Ovary (tissue), 9 donors: Measurements from ENCODE around the gene MAST2. TPM values are rescaled to one million over a fixed set of nuclear protein-coding genes. Genes with fewer than 3 reads are reported as not detected.
"Not testable (repeated sequence)": the region's sequence is repeated elsewhere in the genome, so short reads cannot be mapped to it uniquely, and the experiment has no call there.

Source experiments
- DNase-seq, 5 donors: peaks; one replicate each; pipeline ENCODE4 v3.0.0-alpha.2; 2019 to 2020
- H3K27ac ChIP-seq, 2 donors: fragments of 200-600 bp; one replicate each; pipeline versions ENCODE4 v1.5.1 to v1.8.0; 2019 to 2022
- H3K27me3 ChIP-seq: fragments of 200-600 bp; one replicate; pipeline ENCODE4 v1.8.0; 2022
- H3K36me3 ChIP-seq: fragments of 200-600 bp; sonication (generic); one replicate; pipeline ENCODE4 v1.5.1; 2019
- H3K4me1 ChIP-seq: one replicate; pipeline ENCODE4 v1.8.1; 2013; ENCODE audit warnings: mild to moderate bottlenecking, moderate library complexity; ENCODE audit not compliant: insufficient read depth
- H3K4me3 ChIP-seq: fragments of 200-600 bp; sonication (generic); one replicate; pipeline ENCODE4 v1.5.1; 2017
- H3K9me3 ChIP-seq, 2 donors: fragments of 200-600 bp in 1 of 2; sonication (generic) in 1 of 2; one replicate each; pipeline versions ENCODE4 v1.5.1 to v1.8.1; 2013 to 2019; ENCODE audit warnings: mild to moderate bottlenecking in 1 of 2, moderate library complexity in 1 of 2
- CTCF ChIP-seq, 3 donors: fragments of 450-650 bp in 2 of 3; fragments of 200-600 bp in 1 of 3; IDR thresholded peaks; one replicate each; pipeline versions ENCODE4 v1.5.1 to v1.8.0; 2016 to 2022; ENCODE audit warnings: antibody characterized with exemption in 3 of 3, mild to moderate bottlenecking in 1 of 3
- EP300 ChIP-seq: sonication (generic); formaldehyde crosslinking; IDR thresholded peaks from one replicate; pipeline ENCODE4 v1.6.1; 2017; ENCODE audit warnings: antibody characterized with exemption
- POLR2A ChIP-seq: fragments of 450-650 bp; IDR thresholded peaks from one replicate; pipeline ENCODE4 v1.6.1; 2017; ENCODE audit warnings: antibody characterized with exemption, mild to moderate bottlenecking, moderate library complexity
- WGBS, 3 donors: extraction: QIAGEN DNeasy Blood & Tissue Kit in 1 of 3; methylation state at CpG; one replicate each; pipeline versions ENCODE4 v1.1.5 to v1.1.7; 2013 to 2017; 5-methylcytosine and 5-hydroxymethylcytosine counted together
- intact Hi-C, 4 donors: fragments of 100-400 bp; cut with DNase I; formaldehyde crosslinking; loops; one replicate each; pipeline versions ENCODE4 v1.11.0 to v1.15.1; 2022 to 2023
- polyA plus RNA-seq, 2 donors: library from polyadenylated mRNA; stranded (reverse); fragments of 200-250 nt in 1 of 2; fragments of 350-450 nt in 1 of 2; fragmentation: Illumina TruSeq in 1 of 2; extraction: RNeasy Lipid Tissue Mini Kit (QIAGEN cat#74804) in 1 of 2; gene quantifications; one replicate each; pipeline ENCODE4 v1.2.3, GENCODE V29; 2013 to 2014
- total RNA-seq, 7 donors: library from RNA; depleted of rRNA in 2 of 7; stranded (reverse); fragments of >200 nt in 2 of 7; fragmentation: NEBNext Ultra II Directional in 3 of 7; extraction: Animal tissue kit (Norgen Biotek cat#: 25700) in 3 of 7; gene quantifications; one replicate each; pipeline versions ENCODE4 v1.1.0 to v1.2.4, GENCODE V29; 2016 to 2023
- donor health status: DM: no; HTN: no; CAD: no; lungs with moderate emphysema.
- donor health status: DM: no; HTN: no; CAD: no.
- donor health status: Bipolar disorder and iron deficiency.
- donor health status: DM: yes; HTN: yes; CAD: no.
- donor health status: DM: no; HTN: no; CAD: no.
- donor health status: DM: yes; HTN: yes; CAD: no.

MAST2 gene
- total and polyA plus RNA-seq, 9 donors: 22.6 to 50.4 (median 31.7) TPM

GRCh38 chr1:45854724-45855123 lies 51.3 kb downstream of the MAST2 start:
- Histone ChIP-seq H3K9me3 (no peaks in the 10 kb centered on the region), H3K4me3 (no peak overlapping the region), H3K36me3 (no peaks in the 10 kb centered on the region), H3K27ac (no peak overlapping the region), H3K27me3 (no peaks in the 10 kb centered on the region), H3K4me1 (no peaks in the 10 kb centered on the region)
- intact Hi-C loops: no loop called here
- no peak for DNase-seq
- no peak for TF ChIP-seq POLR2A
- TF ChIP-seq EP300: no peak
- no peak for TF ChIP-seq CTCF (IDR thresholded peaks at IDR 0.05)
- WGBS, 3 donors: 96 to 98% (median 96%) methylated on average over 1 of the region's 1 CpG

DNA sequence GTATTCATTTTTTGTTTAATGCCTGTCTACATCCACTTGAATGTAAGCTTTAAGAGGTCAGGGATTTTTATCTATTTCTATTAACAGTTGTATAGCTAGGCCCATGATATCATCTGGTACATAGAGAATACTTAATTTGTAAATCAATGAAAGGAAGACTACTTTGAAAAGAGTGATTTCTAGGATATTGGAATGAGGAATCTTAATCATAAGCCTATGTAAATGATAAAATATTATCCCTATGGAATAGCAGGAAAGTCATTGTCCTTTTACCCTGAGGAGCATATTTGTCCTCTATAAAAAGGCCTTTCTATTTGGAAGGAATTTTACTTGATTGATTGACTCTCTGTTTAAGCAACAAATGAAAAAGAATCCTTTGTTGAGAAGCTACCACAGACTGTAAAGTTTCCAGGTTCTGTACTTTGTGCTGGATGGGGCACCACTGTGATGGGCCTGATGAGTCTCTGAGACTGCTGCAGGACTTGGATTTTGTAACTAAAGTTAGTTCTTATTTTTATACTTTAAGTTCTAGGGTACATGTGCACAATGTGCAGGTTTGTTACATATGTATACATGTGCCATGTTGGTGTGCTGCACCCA lies 53.8 kb downstream of the MAST2 start:
- intact Hi-C loops: no loop called here
- Histone ChIP-seq H3K4me3 (no peak overlapping the region), H3K27me3 (no peaks in the 10 kb centered on the region), H3K36me3 (no peaks in the 10 kb centered on the region), H3K9me3 (no peaks in the 10 kb centered on the region), H3K4me1 (no peaks in the 10 kb centered on the region), H3K27ac (no peak overlapping the region)
- DNase-seq: no peak
- TF ChIP-seq POLR2A (no peak), CTCF (IDR thresholded peaks at IDR 0.05) (no peak), EP300 (no peak)

- H3K27me3 ChIP-seq, H3K9me3 ChIP-seq, DNase-seq, intact Hi-C loops, H3K27ac ChIP-seq, H3K4me3 ChIP-seq, H3K36me3 ChIP-seq, H3K4me1 ChIP-seq: not testable (repeated sequence)
- 91 to 94% (median 92%) methylated on average over 6 of the region's 6 CpGs for WGBS, 3 donors
These were observed 54.5 kb downstream of the MAST2 start for GRCh38 chr1:45857755-45858492.

- Histone ChIP-seq H3K4me3 (no peak overlapping the region), H3K27me3 (no peaks in the 10 kb centered on the region), H3K4me1 (no peaks in the 10 kb centered on the region), H3K36me3 (no peaks in the 10 kb centered on the region), H3K9me3 (no peaks in the 10 kb centered on the region), H3K27ac (no peak overlapping the region)
- WGBS, 3 donors: 92 to 94% (median 92%) methylated on average over 3 of the region's 3 CpGs
- intact Hi-C loops: no loop called here
- TF ChIP-seq POLR2A (no peak), CTCF (IDR thresholded peaks at IDR 0.05) (no peak), EP300 (no peak)
- no peak for DNase-seq
These were observed 55.8 kb downstream of the MAST2 start for GRCh38 chr1:45859221-45859620.

DNA sequence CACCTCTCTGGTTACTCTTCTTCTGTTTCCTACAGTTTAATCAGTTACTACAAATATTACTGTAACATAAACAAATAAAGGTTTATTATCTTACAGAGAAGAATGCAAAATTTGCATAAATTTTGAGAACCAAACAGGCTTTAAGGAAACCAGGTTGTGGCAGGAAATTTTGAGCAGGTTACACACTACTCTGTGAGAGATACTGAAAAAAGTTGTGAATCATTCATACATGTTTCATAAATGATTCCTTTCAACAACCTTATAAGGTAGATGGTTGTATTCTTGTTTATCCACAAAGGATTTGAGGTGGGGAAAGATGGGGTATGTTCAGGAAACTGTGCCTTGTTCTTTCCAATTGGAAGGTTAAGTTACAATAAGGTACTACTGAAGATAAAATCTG lies 58.6 kb downstream of the MAST2 start:
- no peaks in the 10 kb centered on the region for H3K9me3 ChIP-seq
- no peaks in the 10 kb centered on the region for H3K4me1 ChIP-seq
- H3K27me3 ChIP-seq: no peaks in the 10 kb centered on the region
- DNase-seq: no peak
- no peak for TF ChIP-seq EP300
- no peak for TF ChIP-seq POLR2A
- TF ChIP-seq CTCF (IDR thresholded peaks at IDR 0.05): no peak
- H3K36me3 ChIP-seq: no peaks in the 10 kb centered on the region
- no peak overlapping the region for H3K4me3 ChIP-seq
- no peak overlapping the region for H3K27ac ChIP-seq
- intact Hi-C loops: no loop called here
